ENCODE results near the gene ALX4.

The ALX4 gene

GRCh38 chr11:44258839-44259420 lies 51.0 kb downstream of the ALX4 start:
- Histone ChIP-seq H4K20me1 (ENCODE audit: insufficient read depth, low read length, poor library complexity, severe bottlenecking) (no peaks in the 10 kb centered on the region), H3K4me1 (ENCODE audit: insufficient read depth, low read length, poor library complexity, severe bottlenecking) (no peaks in the 10 kb centered on the region), H3K36me3 (ENCODE audit: insufficient read depth, low read length) (no peaks in the 10 kb centered on the region), H3F3A (ENCODE audit: low read depth) (no peaks in the 10 kb centered on the region), H3K9ac (ENCODE audit: low read depth, low read length, poor library complexity, severe bottlenecking) (no peak overlapping the region), H2AFZ (ENCODE audit: low read length) (no peak overlapping the region), H3K9me2 (replicated peaks; ENCODE audit: low read depth, low read length) (no peaks in the 10 kb centered on the region), H3K4me3 (ENCODE audit: low read length, poor library complexity, severe bottlenecking) (no peak overlapping the region), H3K79me2 (ENCODE audit: insufficient read depth, low read length) (no peaks in the 10 kb centered on the region), H3K27me3 (ENCODE audit: insufficient read depth, low read length, poor library complexity, severe bottlenecking) (no peaks in the 10 kb centered on the region), H3K9me3 (ENCODE audit: insufficient read depth, low read depth, low read length) (no peaks in the 10 kb centered on the region), H3K4me2 (ENCODE audit: low read depth, low read length, poor library complexity, severe bottlenecking) (no peak overlapping the region)
- no peak for TF ChIP-seq EZH2phosphoT487 (IDR thresholded peaks at IDR 0.05; ENCODE audit: borderline replicate concordance)
- no peak for TF ChIP-seq CTCF (conservative IDR thresholded peaks at IDR 0.05; ENCODE audit: low read length)

GRCh38 chr11:44258190-44258489 lies 51.8 kb downstream of the ALX4 start:
- H3F3A ChIP-seq (ENCODE audit: low read depth): no peaks in the 10 kb centered on the region
- no peaks in the 10 kb centered on the region for H3K27me3 ChIP-seq (ENCODE audit: insufficient read depth, low read length, poor library complexity, severe bottlenecking)
- no peak overlapping the region for H3K4me3 ChIP-seq (ENCODE audit: low read length, poor library complexity, severe bottlenecking)
- no peaks in the 10 kb centered on the region for H4K20me1 ChIP-seq (ENCODE audit: insufficient read depth, low read length, poor library complexity, severe bottlenecking)
- peaks cover 7% of the 10 kb centered on the region; the same call in 1 of the 2 replicates for H3K9me3 ChIP-seq (ENCODE audit: insufficient read depth, low read depth, low read length)
- no peak overlapping the region for H2AFZ ChIP-seq (ENCODE audit: low read length)
- H3K4me2 ChIP-seq (ENCODE audit: low read depth, low read length, poor library complexity, severe bottlenecking): no peak overlapping the region
- H3K4me1 ChIP-seq (ENCODE audit: insufficient read depth, low read length, poor library complexity, severe bottlenecking): no peaks in the 10 kb centered on the region
- TF ChIP-seq EZH2phosphoT487 (IDR thresholded peaks at IDR 0.05; ENCODE audit: borderline replicate concordance) (no peak), CTCF (conservative IDR thresholded peaks at IDR 0.05; ENCODE audit: low read length) (no peak)
- no peak overlapping the region for H3K9ac ChIP-seq (ENCODE audit: low read depth, low read length, poor library complexity, severe bottlenecking)
- H3K9me2 ChIP-seq (replicated peaks; ENCODE audit: low read depth, low read length): no peaks in the 10 kb centered on the region
- H3K79me2 ChIP-seq (ENCODE audit: insufficient read depth, low read length): no peaks in the 10 kb centered on the region
- H3K36me3 ChIP-seq (ENCODE audit: insufficient read depth, low read length): no peaks in the 10 kb centered on the region

GRCh38 chr11:44257338-44258189 lies 52.4 kb downstream of the ALX4 start:
- H3K4me3 ChIP-seq (ENCODE audit: low read length, poor library complexity, severe bottlenecking): no peak overlapping the region
- H3K4me1 ChIP-seq (ENCODE audit: insufficient read depth, low read length, poor library complexity, severe bottlenecking): no peaks in the 10 kb centered on the region
- no peak overlapping the region for H3K9ac ChIP-seq (ENCODE audit: low read depth, low read length, poor library complexity, severe bottlenecking)
- no peaks in the 10 kb centered on the region for H3K79me2 ChIP-seq (ENCODE audit: insufficient read depth, low read length)
- H3K27me3 ChIP-seq (ENCODE audit: insufficient read depth, low read length, poor library complexity, severe bottlenecking): no peaks in the 10 kb centered on the region
- H3K36me3 ChIP-seq (ENCODE audit: insufficient read depth, low read length): no peaks in the 10 kb centered on the region
- H3F3A ChIP-seq (ENCODE audit: low read depth): no peaks in the 10 kb centered on the region
- TF ChIP-seq EZH2phosphoT487 (IDR thresholded peaks at IDR 0.05; ENCODE audit: borderline replicate concordance) (no peak), CTCF (conservative IDR thresholded peaks at IDR 0.05; ENCODE audit: low read length) (no peak)
- H3K9me3 ChIP-seq (ENCODE audit: insufficient read depth, low read depth, low read length): peaks cover 13% of the 10 kb centered on the region
- H3K9me2 ChIP-seq (replicated peaks; ENCODE audit: low read depth, low read length): no peaks in the 10 kb centered on the region
- no peaks in the 10 kb centered on the region for H4K20me1 ChIP-seq (ENCODE audit: insufficient read depth, low read length, poor library complexity, severe bottlenecking)
- no peak overlapping the region for H2AFZ ChIP-seq (ENCODE audit: low read length)
- no peak overlapping the region for H3K4me2 ChIP-seq (ENCODE audit: low read depth, low read length, poor library complexity, severe bottlenecking)

All from Loucy (cell line).